T-helper 1 cell treated with Interleukin-12 subunit alpha and Interleukin-12 subunit beta and Interleukin-4 antibody, amounts not matched to agents 30 μg/mL and 1 μg/mL, for 36 hours (primary cell): Measurements from ENCODE around the gene ACSM6.
"Not testable (repeated sequence)": the region's sequence is repeated elsewhere in the genome, so short reads cannot be mapped to it uniquely, and the experiment has no call there.

Source experiments
- H3K27ac Mint-ChIP-seq: one replicate; pipeline ENCODE4 v1.8.0; 2021; ENCODE audit warnings: mild to moderate bottlenecking, mixed read lengths
- H3K27me3 Mint-ChIP-seq: one replicate; pipeline ENCODE4 v1.8.0; 2021; ENCODE audit warnings: low read depth, mixed read lengths
- H3K36me3 Mint-ChIP-seq: one replicate; pipeline ENCODE4 v1.8.0; 2021; ENCODE audit warnings: low read depth, mixed read lengths
- H3K4me1 Mint-ChIP-seq: one replicate; pipeline ENCODE4 v1.8.0; 2021; ENCODE audit warnings: low read depth, mixed read lengths
- H3K4me3 Mint-ChIP-seq: one replicate; pipeline ENCODE4 v1.8.0; 2021; ENCODE audit warnings: mild to moderate bottlenecking, moderate library complexity, mixed read lengths
- H3K9me3 Mint-ChIP-seq: one replicate; pipeline ENCODE4 v1.8.0; 2021; ENCODE audit warnings: mixed read lengths

ACSM6 gene

DNA sequence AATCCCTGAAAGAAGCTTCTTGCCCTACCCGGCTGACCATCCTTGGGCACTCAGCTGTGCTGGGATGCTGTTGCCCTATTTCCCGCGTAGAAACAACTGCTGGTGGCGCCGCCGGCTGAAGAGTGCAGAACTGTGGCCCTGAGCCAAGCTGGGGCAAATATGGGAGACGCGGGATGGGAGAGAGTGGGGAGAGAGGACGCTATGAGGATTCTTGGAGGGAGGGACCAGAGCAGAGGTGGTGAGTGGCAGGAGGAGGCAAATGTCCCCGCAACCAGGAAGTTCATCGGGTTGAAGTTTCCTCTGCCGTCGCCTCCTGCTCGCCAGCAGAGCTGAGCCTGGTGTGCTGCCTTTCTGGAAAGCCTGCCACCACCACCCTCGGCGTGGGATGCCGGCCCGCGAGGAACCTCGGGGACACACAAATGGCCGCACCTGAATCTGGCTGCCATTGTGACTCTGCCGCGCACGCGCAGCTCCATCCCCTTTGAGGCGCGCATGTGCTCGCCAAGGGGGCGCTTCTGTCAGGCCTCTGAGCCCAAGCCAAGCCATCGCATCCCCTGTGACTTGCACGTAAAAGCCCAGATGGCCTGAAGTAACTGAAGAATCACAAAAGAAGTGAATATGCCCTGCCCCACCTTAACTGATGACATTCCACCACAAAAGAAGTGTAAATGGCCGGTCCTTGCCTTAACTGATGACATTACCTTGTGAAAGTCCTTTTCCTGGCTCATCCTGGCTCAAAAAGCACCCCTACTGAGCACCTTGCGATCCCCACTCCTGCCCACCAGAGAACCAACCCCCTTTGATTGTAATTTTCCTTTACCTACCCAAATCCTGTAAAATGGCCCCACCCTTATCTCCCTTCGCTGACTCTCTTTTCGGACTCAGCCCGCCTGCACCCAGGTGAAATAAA is 36.9 kb downstream of the ACSM6 start:
- peak overlapping the region; percentile 59 for H3K27ac Mint-ChIP-seq
- H3K9me3 Mint-ChIP-seq, H3K27me3 Mint-ChIP-seq, H3K36me3 Mint-ChIP-seq: not testable (repeated sequence)
- H3K4me3 Mint-ChIP-seq: peak overlapping the region; percentile 82
- peaks cover 19% of the 10 kb centered on the region for H3K4me1 Mint-ChIP-seq

DNA sequence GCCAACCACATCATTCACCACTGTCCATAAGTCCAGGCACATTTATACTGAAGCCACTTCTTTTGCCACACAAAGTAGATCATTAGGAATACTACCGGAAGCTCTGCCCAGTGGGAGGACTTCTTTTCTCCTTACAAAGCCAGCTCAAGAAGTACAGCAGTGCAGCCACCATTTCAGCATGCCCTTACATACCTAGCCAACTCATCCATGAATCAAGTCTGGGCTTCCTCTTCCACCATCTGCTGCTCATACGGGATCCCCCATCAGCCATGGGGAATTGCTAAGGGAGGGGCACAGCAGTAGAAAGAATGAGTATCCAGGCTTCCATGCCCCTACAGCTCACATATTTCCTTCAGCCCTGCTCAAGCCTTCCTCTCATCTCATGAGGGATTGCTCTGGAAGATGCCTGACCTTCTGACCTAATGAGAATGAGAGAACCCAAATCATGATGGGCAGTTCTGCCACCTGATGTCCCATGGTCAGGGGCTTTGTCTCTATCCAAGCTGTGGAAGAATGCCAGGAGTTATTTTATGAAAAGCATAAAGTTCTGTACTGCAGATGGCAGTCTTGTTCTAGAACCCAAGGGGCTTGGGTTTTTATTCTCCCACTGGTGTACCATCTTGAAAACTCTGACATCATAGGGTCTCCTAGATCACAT is 39.5 kb downstream of the ACSM6 start:
- peaks cover 33% of the 10 kb centered on the region for H3K4me1 Mint-ChIP-seq
- peaks cover 17% of the 10 kb centered on the region for H3K36me3 Mint-ChIP-seq
- no peak overlapping the region for H3K27ac Mint-ChIP-seq
- no peaks in the 10 kb centered on the region for H3K27me3 Mint-ChIP-seq
- H3K9me3 Mint-ChIP-seq: no peaks in the 10 kb centered on the region
- no peak overlapping the region for H3K4me3 Mint-ChIP-seq

DNA sequence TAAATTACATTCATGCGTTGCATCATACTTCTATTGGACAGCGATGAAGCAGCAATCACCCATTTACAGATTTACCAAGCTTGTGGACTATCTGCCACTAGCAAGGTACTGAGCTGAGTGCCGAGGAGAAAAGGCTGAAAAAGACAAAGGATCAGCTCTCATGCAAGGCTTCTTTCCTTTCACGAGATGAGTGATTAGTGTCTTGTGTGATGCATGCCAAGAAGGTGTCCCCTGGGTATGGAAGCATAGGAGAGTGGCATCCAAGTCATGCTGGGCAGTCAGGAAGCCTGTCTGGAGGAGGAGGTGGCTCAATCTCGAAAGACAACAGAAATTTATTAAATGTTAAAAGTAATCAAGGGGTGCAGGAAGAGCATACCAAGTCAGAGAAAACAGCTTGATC is 40.9 kb downstream of the ACSM6 start:
- Mint-ChIP-seq H3K36me3 (peaks cover 21% of the 10 kb centered on the region), H3K27ac (peak overlapping the region; percentile 60), H3K4me3 (no peak overlapping the region), H3K27me3 (no peaks in the 10 kb centered on the region), H3K4me1 (peaks cover 33% of the 10 kb centered on the region), H3K9me3 (no peaks in the 10 kb centered on the region)

GRCh38 chr10:95235676-95236067 is 41.6 kb downstream of the ACSM6 start:
- Mint-ChIP-seq H3K4me3 (no peak overlapping the region), H3K27me3 (no peaks in the 10 kb centered on the region), H3K4me1 (peaks cover 29% of the 10 kb centered on the region), H3K36me3 (peaks cover 22% of the 10 kb centered on the region), H3K27ac (peak overlapping the region; percentile 57), H3K9me3 (no peaks in the 10 kb centered on the region)

- H3K27ac Mint-ChIP-seq: peak overlapping the region; percentile 57
- H3K4me1 Mint-ChIP-seq: peaks cover 23% of the 10 kb centered on the region
- no peaks in the 10 kb centered on the region for H3K27me3 Mint-ChIP-seq
- H3K9me3 Mint-ChIP-seq: no peaks in the 10 kb centered on the region
- peaks cover 19% of the 10 kb centered on the region for H3K36me3 Mint-ChIP-seq
- H3K4me3 Mint-ChIP-seq: no peak overlapping the region
Measured at GRCh38 chr10:95236068-95236903, 42.2 kb downstream of the ACSM6 start.

DNA sequence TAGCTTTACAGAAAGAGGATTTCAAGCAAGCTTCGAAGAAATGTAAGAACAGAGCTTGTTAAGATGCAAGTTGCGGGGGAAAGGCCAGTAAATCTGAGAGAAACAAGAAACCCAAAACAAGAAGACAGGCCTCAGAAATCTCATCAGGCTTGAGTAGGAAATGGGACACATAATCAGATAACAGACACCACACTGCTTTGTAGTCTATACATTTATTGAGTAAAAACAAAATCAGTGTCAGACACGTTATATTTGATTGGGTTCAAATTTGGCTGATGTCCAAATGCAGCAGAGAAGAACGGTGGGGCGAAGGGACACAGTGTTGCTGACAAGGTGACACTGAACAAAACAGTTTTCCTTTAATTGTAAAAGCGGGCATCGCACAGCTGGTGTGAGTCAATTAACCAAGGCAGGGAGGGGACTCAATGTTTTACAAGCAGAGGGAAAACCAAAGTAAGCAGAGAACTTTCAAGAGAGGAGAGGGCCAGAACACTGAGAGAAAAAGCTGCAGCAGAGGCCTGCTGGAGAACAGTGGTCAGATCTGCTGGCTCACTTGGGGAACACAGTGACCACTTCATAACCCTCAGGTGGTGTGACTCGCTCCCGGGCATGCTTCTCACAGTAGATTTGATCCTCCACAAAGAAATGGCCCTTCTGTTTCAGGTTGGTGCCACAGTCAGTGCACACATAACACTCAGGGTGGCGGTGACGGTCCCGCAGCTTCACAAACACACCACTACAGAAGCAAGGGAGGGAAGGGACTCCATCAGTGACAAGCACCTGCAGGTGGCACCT is 43.5 kb downstream of the ACSM6 start:
- peaks cover 22% of the 10 kb centered on the region for H3K4me1 Mint-ChIP-seq
- H3K36me3 Mint-ChIP-seq: peaks cover 18% of the 10 kb centered on the region
- no peak overlapping the region for H3K4me3 Mint-ChIP-seq
- no peaks in the 10 kb centered on the region for H3K9me3 Mint-ChIP-seq
- no peaks in the 10 kb centered on the region for H3K27me3 Mint-ChIP-seq
- H3K27ac Mint-ChIP-seq: peak overlapping the region; percentile 24

DNA sequence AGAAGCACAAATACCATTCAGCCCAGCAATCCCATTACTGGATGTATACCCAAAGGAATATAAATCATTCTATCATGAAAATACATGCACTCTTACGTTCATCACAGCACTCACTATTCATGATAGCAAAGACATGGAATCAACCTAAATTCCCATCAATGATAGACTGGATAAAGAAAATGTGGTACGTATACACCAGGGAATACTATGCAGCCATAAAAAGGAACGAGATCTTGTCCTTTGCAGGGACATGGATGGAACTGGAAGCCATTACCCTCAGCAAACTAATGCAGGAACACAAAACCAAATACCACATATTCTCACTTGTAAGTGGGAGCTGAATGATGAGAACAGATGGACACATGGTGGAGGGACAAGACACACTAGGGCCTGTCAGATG is 46.1 kb downstream of the ACSM6 start:
- not testable (repeated sequence) for H3K9me3 Mint-ChIP-seq, H3K4me3 Mint-ChIP-seq, H3K27me3 Mint-ChIP-seq, H3K27ac Mint-ChIP-seq
- H3K36me3 Mint-ChIP-seq: peaks cover 15% of the 10 kb centered on the region
- peaks cover 32% of the 10 kb centered on the region for H3K4me1 Mint-ChIP-seq

DNA sequence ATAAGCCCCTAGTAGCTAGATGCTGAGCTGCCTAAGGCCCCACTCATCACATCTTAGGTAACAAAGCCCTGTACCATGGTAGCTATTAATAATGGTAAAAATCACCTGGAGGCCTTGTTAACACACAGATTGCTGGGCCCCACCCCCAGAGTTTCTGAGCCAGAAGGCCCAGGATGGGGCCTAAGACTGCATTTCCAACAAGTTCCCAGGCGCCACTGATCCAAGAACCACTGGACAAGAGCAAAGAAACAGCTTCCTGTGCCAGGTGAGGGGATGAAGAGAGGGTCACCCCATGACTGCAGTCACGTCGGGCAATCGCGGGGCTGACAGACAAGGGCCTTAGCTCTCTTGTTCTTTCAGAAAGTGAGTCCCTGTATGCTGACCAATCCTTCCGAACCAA is 46.8 kb downstream of the ACSM6 start:
- H3K9me3 Mint-ChIP-seq: no peaks in the 10 kb centered on the region
- no peak overlapping the region for H3K4me3 Mint-ChIP-seq
- peaks cover 15% of the 10 kb centered on the region for H3K36me3 Mint-ChIP-seq
- no peak overlapping the region for H3K27ac Mint-ChIP-seq
- H3K27me3 Mint-ChIP-seq: no peaks in the 10 kb centered on the region
- peaks cover 34% of the 10 kb centered on the region for H3K4me1 Mint-ChIP-seq

GRCh38 chr10:95241533-95241932 is 47.5 kb downstream of the ACSM6 start:
- peaks cover 12% of the 10 kb centered on the region for H3K36me3 Mint-ChIP-seq
- no peaks in the 10 kb centered on the region for H3K27me3 Mint-ChIP-seq
- no peak overlapping the region for H3K27ac Mint-ChIP-seq
- H3K4me3 Mint-ChIP-seq: no peak overlapping the region
- H3K4me1 Mint-ChIP-seq: peaks cover 33% of the 10 kb centered on the region
- no peaks in the 10 kb centered on the region for H3K9me3 Mint-ChIP-seq

- Mint-ChIP-seq H3K4me3 (no peak overlapping the region), H3K36me3 (peaks cover 8% of the 10 kb centered on the region), H3K27ac (no peak overlapping the region), H3K27me3 (no peaks in the 10 kb centered on the region), H3K4me1 (peaks cover 32% of the 10 kb centered on the region), H3K9me3 (no peaks in the 10 kb centered on the region)
Measured at GRCh38 chr10:95242581-95243317, 48.7 kb downstream of the ACSM6 start.

- Mint-ChIP-seq H3K9me3 (no peaks in the 10 kb centered on the region), H3K27ac (no peak overlapping the region), H3K36me3 (peaks cover 8% of the 10 kb centered on the region), H3K4me1 (peaks cover 32% of the 10 kb centered on the region), H3K4me3 (no peak overlapping the region), H3K27me3 (no peaks in the 10 kb centered on the region)
Measured at GRCh38 chr10:95243318-95243617, 49.2 kb downstream of the ACSM6 start.

- no peak overlapping the region for H3K4me3 Mint-ChIP-seq
- H3K36me3 Mint-ChIP-seq: peaks cover 8% of the 10 kb centered on the region
Measured at GRCh38 chr10:95244152-95244551, 50.1 kb downstream of the ACSM6 start.

DNA sequence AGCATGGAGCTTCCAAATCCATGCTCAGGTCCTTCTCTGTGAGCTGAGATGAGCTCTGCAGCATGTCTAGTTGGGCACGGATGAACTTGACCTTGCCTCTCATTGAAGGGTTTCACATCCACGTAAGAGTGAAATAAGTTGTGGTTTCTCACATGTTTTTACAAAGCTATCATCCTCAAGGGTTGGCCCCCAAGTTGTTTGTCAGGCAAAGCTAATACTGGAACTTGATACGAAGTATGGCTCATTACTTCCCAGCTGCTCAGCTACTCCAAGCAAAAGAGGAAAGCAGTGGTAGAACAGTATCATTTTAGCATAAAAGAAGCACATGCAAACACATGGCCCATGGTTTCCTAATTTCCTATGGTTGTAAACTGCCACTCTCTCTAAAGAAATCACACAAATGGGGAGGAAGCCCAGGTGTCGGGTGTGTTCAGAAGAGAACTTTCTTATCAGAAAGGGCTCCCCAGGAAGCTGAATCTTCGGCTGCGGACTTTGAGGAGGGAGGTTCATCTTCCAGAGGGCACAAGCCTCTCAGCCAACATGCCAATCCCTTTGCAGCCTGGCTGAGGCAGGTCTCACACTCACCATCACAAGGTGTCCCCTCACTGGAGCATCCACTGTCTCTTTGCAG is 51.5 kb downstream of the ACSM6 start:
- peak overlapping the region; percentile 44 for H3K4me3 Mint-ChIP-seq
- peak overlapping the region; percentile 52 for H3K27ac Mint-ChIP-seq
- H3K36me3 Mint-ChIP-seq: peaks cover 2% of the 10 kb centered on the region
- no peaks in the 10 kb centered on the region for H3K27me3 Mint-ChIP-seq
- peaks cover 34% of the 10 kb centered on the region for H3K4me1 Mint-ChIP-seq
- H3K9me3 Mint-ChIP-seq: no peaks in the 10 kb centered on the region

More at GRCh38 chr10:95244152-95244551, 50.1 kb downstream of the ACSM6 start:
- peaks cover 32% of the 10 kb centered on the region for H3K4me1 Mint-ChIP-seq
- H3K27ac Mint-ChIP-seq: no peak overlapping the region
- no peaks in the 10 kb centered on the region for H3K9me3 Mint-ChIP-seq
- no peaks in the 10 kb centered on the region for H3K27me3 Mint-ChIP-seq
